ENCODE data around the gene TMIE.
"Not testable (repeated sequence)": the region's sequence is repeated elsewhere in the genome, so short reads cannot be mapped to it uniquely, and the experiment has no call there.

The TMIE gene

GRCh38 chr3:46737329-46737731 lies 36.1 kb downstream of the TMIE start:
- H3K27me3 ChIP-seq (ENCODE audit: control insufficient read depth in 1 of 2, insufficient read depth in 1 of 2, low read length in 2 of 2), result peaks cover 12 to 44% of the 10 kb centered on the region in 2 experiments

GRCh38 chr3:46739565-46739964 lies 38.4 kb downstream of the TMIE start:
- not testable (repeated sequence) for H3K4me1 ChIP-seq (ENCODE audit: control insufficient read depth, insufficient read depth, low read depth, low read length); H3K27ac ChIP-seq (ENCODE audit: low read length, poor library complexity, severe bottlenecking); H2BK15ac ChIP-seq (ENCODE audit: low read depth, poor library complexity, severe bottlenecking); H3K9ac ChIP-seq (ENCODE audit: low read length); H2BK5ac ChIP-seq (ENCODE audit: low read depth, low read length, poor library complexity, severe bottlenecking); H2BK120ac ChIP-seq (ENCODE audit: low read depth, low read length); DNase-seq; H3K4ac ChIP-seq (ENCODE audit: low read depth in 1 of 2, low read length in 2 of 2); H2AK5ac ChIP-seq (ENCODE audit: low read length, severe bottlenecking); H4K8ac ChIP-seq (ENCODE audit: low read length); H3K79me1 ChIP-seq (replicated peaks; ENCODE audit: low read length, poor library complexity, severe bottlenecking); H3K9me3 ChIP-seq (ENCODE audit: control insufficient read depth, low read length); H4K91ac ChIP-seq (ENCODE audit: low read length); H3K14ac ChIP-seq (ENCODE audit: low read length in 2 of 2); H3K4me2 ChIP-seq (ENCODE audit: low read length, poor library complexity, severe bottlenecking); H3K4me3 ChIP-seq (ENCODE audit: insufficient read depth in 1 of 2, low read depth in 1 of 2, low read length in 2 of 2); H3K36me3 ChIP-seq (ENCODE audit: control insufficient read depth in 1 of 2, insufficient read depth in 2 of 2, low read depth in 1 of 2, low read length in 2 of 2); H2AFZ ChIP-seq (ENCODE audit: low read depth, low read length); H2BK12ac ChIP-seq (ENCODE audit: low read length in 2 of 2); H3K18ac ChIP-seq (ENCODE audit: low read depth in 1 of 2, low read length in 2 of 2); H3K23ac ChIP-seq (ENCODE audit: low read length in 2 of 2)
- H3K27me3 ChIP-seq (ENCODE audit: control insufficient read depth in 1 of 2, insufficient read depth in 1 of 2, low read length in 2 of 2), result peaks cover 6 to 45% of the 10 kb centered on the region in 2 experiments
- WGBS, result 93% methylated on average over 3 of the region's 3 CpGs

More at GRCh38 chr3:46737329-46737731, 36.1 kb downstream of the TMIE start:
- Histone ChIP-seq H3K4me2 (ENCODE audit: low read length, poor library complexity, severe bottlenecking) (no peak overlapping the region), H3K18ac (ENCODE audit: low read depth in 1 of 2, low read length in 2 of 2) (no peak overlapping the region), H3K9ac (ENCODE audit: low read length) (no peak overlapping the region), H4K91ac (ENCODE audit: low read length) (no peak overlapping the region), H3K9me3 (ENCODE audit: control insufficient read depth, low read length) (no peaks in the 10 kb centered on the region), H3K4me1 (ENCODE audit: control insufficient read depth, insufficient read depth, low read depth, low read length) (no peaks in the 10 kb centered on the region), H4K8ac (ENCODE audit: low read length) (no peak overlapping the region), H3K23ac (ENCODE audit: low read length in 2 of 2) (no peak overlapping the region), H3K36me3 (ENCODE audit: control insufficient read depth in 1 of 2, insufficient read depth in 2 of 2, low read depth in 1 of 2, low read length in 2 of 2) (no peaks in the 10 kb centered on the region), H2BK5ac (ENCODE audit: low read depth, low read length, poor library complexity, severe bottlenecking) (no peak overlapping the region), H3K27ac (ENCODE audit: low read length, poor library complexity, severe bottlenecking) (no peak overlapping the region), H2AK5ac (ENCODE audit: low read length, severe bottlenecking) (no peak overlapping the region), H2BK12ac (ENCODE audit: low read length in 2 of 2) (no peak overlapping the region), H2BK120ac (ENCODE audit: low read depth, low read length) (no peak overlapping the region), H3K14ac (ENCODE audit: low read length in 2 of 2) (peak overlapping the region in 1 of 2 experiments; percentile 18), H2BK15ac (ENCODE audit: low read depth, poor library complexity, severe bottlenecking) (no peak overlapping the region), H3K79me1 (replicated peaks; ENCODE audit: low read length, poor library complexity, severe bottlenecking) (no peaks in the 10 kb centered on the region), H3K4me3 (ENCODE audit: insufficient read depth in 1 of 2, low read depth in 1 of 2, low read length in 2 of 2) (no peak overlapping the region), H3K4ac (ENCODE audit: low read depth in 1 of 2, low read length in 2 of 2) (no peak overlapping the region), H2AFZ (ENCODE audit: low read depth, low read length) (no peak overlapping the region)
- WGBS, result 86% methylated on average over 4 of the region's 4 CpGs
- no peak for DNase-seq

- Histone ChIP-seq H2BK5ac (ENCODE audit: low read depth, low read length, poor library complexity, severe bottlenecking) (no peak overlapping the region), H2BK12ac (ENCODE audit: low read length in 2 of 2) (no peak overlapping the region), H3K79me1 (replicated peaks; ENCODE audit: low read length, poor library complexity, severe bottlenecking) (no peaks in the 10 kb centered on the region), H3K9ac (ENCODE audit: low read length) (no peak overlapping the region), H4K8ac (ENCODE audit: low read length) (no peak overlapping the region), H3K4me2 (ENCODE audit: low read length, poor library complexity, severe bottlenecking) (no peak overlapping the region), H2AFZ (ENCODE audit: low read depth, low read length) (no peak overlapping the region), H3K9me3 (ENCODE audit: control insufficient read depth, low read length) (no peaks in the 10 kb centered on the region), H3K27ac (ENCODE audit: low read length, poor library complexity, severe bottlenecking) (no peak overlapping the region), H2AK5ac (ENCODE audit: low read length, severe bottlenecking) (no peak overlapping the region), H3K27me3 (ENCODE audit: control insufficient read depth in 1 of 2, insufficient read depth in 1 of 2, low read length in 2 of 2) (peaks cover 5 to 35% of the 10 kb centered on the region in 2 experiments), H3K18ac (ENCODE audit: low read depth in 1 of 2, low read length in 2 of 2) (no peak overlapping the region), H3K14ac (ENCODE audit: low read length in 2 of 2) (no peak overlapping the region), H3K23ac (ENCODE audit: low read length in 2 of 2) (no peak overlapping the region), H3K4me1 (ENCODE audit: control insufficient read depth, insufficient read depth, low read depth, low read length) (no peaks in the 10 kb centered on the region), H3K4ac (ENCODE audit: low read depth in 1 of 2, low read length in 2 of 2) (no peak overlapping the region), H2BK120ac (ENCODE audit: low read depth, low read length) (no peak overlapping the region), H2BK15ac (ENCODE audit: low read depth, poor library complexity, severe bottlenecking) (no peak overlapping the region), H4K91ac (ENCODE audit: low read length) (no peak overlapping the region), H3K36me3 (ENCODE audit: control insufficient read depth in 1 of 2, insufficient read depth in 2 of 2, low read depth in 1 of 2, low read length in 2 of 2) (no peaks in the 10 kb centered on the region), H3K4me3 (ENCODE audit: insufficient read depth in 1 of 2, low read depth in 1 of 2, low read length in 2 of 2) (no peak overlapping the region)
- DNase-seq, result no peak
- 65% methylated on average over 12 of the region's 12 CpGs for WGBS
Measured at GRCh38 chr3:46742992-46743585, 41.9 kb downstream of the TMIE start.

- Histone ChIP-seq H2AK5ac (ENCODE audit: low read length, severe bottlenecking) (no peak overlapping the region), H3K4me3 (ENCODE audit: insufficient read depth in 1 of 2, low read depth in 1 of 2, low read length in 2 of 2) (no peak overlapping the region), H3K4ac (ENCODE audit: low read depth in 1 of 2, low read length in 2 of 2) (no peak overlapping the region), H3K79me1 (replicated peaks; ENCODE audit: low read length, poor library complexity, severe bottlenecking) (no peaks in the 10 kb centered on the region), H4K91ac (ENCODE audit: low read length) (no peak overlapping the region), H3K27ac (ENCODE audit: low read length, poor library complexity, severe bottlenecking) (no peak overlapping the region), H3K9me3 (ENCODE audit: control insufficient read depth, low read length) (no peaks in the 10 kb centered on the region), H2BK15ac (ENCODE audit: low read depth, poor library complexity, severe bottlenecking) (no peak overlapping the region), H4K8ac (ENCODE audit: low read length) (no peak overlapping the region), H3K23ac (ENCODE audit: low read length in 2 of 2) (no peak overlapping the region), H3K9ac (ENCODE audit: low read length) (no peak overlapping the region), H3K27me3 (ENCODE audit: control insufficient read depth in 1 of 2, insufficient read depth in 1 of 2, low read length in 2 of 2) (peaks cover 18 to 55% of the 10 kb centered on the region in 2 experiments), H3K18ac (ENCODE audit: low read depth in 1 of 2, low read length in 2 of 2) (no peak overlapping the region), H2BK5ac (ENCODE audit: low read depth, low read length, poor library complexity, severe bottlenecking) (no peak overlapping the region), H2BK120ac (ENCODE audit: low read depth, low read length) (no peak overlapping the region), H3K14ac (ENCODE audit: low read length in 2 of 2) (no peak overlapping the region), H3K4me1 (ENCODE audit: control insufficient read depth, insufficient read depth, low read depth, low read length) (no peaks in the 10 kb centered on the region), H3K36me3 (ENCODE audit: control insufficient read depth in 1 of 2, insufficient read depth in 2 of 2, low read depth in 1 of 2, low read length in 2 of 2) (no peaks in the 10 kb centered on the region), H3K4me2 (ENCODE audit: low read length, poor library complexity, severe bottlenecking) (no peak overlapping the region), H2BK12ac (ENCODE audit: low read length in 2 of 2) (no peak overlapping the region), H2AFZ (ENCODE audit: low read depth, low read length) (no peak overlapping the region)
- DNase-seq, result no peak
Measured at GRCh38 chr3:46746711-46747110, 45.5 kb downstream of the TMIE start.
